ENCODE data around the gene EP400. TPM values are rescaled to one million over a fixed set of nuclear protein-coding genes. Genes with fewer than 3 reads are reported as not detected.

Gene EP400
- total and polyA plus RNA-seq, 8 donors: 33.5 to 49.9 (median 41.4) TPM

GRCh38 chr12:132026061-132026795, 76.5 kb downstream of the EP400 start:
- Histone ChIP-seq H3K27me3 (no peaks in the 10 kb centered on the region), H3K36me3 (peaks cover 3 to 98% of the 10 kb centered on the region in 2 donors), H3K4me3 (no peak overlapping the region), H3K4me1 (no peaks in the 10 kb centered on the region), H3K27ac (no peak overlapping the region), H3K9me3 (no peaks in the 10 kb centered on the region)
- intact Hi-C loops (cut with DNase I): no loop called here
- no peak for ATAC-seq
- DNase-seq: no peak
- TF ChIP-seq, protein P1, sequence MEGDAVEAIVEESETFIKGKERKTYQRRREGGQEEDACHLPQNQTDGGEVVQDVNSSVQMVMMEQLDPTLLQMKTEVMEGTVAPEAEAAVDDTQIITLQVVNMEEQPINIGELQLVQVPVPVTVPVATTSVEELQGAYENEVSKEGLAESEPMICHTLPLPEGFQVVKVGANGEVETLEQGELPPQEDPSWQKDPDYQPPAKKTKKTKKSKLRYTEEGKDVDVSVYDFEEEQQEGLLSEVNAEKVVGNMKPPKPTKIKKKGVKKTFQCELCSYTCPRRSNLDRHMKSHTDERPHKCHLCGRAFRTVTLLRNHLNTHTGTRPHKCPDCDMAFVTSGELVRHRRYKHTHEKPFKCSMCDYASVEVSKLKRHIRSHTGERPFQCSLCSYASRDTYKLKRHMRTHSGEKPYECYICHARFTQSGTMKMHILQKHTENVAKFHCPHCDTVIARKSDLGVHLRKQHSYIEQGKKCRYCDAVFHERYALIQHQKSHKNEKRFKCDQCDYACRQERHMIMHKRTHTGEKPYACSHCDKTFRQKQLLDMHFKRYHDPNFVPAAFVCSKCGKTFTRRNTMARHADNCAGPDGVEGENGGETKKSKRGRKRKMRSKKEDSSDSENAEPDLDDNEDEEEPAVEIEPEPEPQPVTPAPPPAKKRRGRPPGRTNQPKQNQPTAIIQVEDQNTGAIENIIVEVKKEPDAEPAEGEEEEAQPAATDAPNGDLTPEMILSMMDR (IDR thresholded peaks at IDR 0.05): no peak

DNA sequence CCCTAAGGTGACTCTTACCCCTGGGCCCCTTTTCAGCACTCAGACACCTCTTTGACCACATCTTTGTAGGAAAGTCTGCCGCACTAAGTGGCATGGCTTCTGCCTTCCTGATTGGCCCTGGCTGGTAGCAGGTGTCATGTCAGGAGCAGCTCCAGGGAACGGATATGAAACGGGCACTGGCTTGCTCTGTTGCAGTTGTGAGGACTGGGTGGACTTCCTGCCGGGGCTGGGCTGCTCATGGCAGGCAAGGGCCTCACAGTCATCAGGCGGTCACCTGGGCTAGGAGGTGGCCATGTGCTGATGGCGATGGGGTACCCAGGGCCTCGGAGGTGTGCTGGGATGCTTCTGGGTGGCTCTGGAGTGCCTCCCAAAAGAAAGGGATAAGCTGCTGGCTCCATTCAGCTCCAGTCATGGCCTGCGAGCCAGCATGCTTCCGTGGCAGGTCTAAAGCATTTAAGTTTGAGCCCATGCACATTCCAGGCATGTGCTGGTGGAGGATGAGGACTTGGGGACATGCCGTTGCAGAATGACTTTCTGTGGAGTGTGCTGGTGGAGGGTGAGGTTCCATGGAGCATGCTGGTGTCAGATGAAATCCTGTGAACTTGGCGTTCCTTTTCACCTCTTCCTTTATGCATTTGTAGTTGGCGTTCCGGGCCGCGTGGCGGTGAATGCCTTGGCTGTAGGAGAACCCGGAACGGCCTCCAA, 77.2 kb downstream of the EP400 start:
- Histone ChIP-seq H3K36me3 (peaks cover 1 to 98% of the 10 kb centered on the region in 2 donors), H3K4me3 (no peak overlapping the region), H3K27me3 (no peaks in the 10 kb centered on the region), H3K4me1 (no peaks in the 10 kb centered on the region), H3K9me3 (no peaks in the 10 kb centered on the region), H3K27ac (no peak overlapping the region)
- TF ChIP-seq, protein P1 (IDR thresholded peaks at IDR 0.05): no peak
- DNase-seq (no peak), ATAC-seq (no peak)
- intact Hi-C loops (cut with DNase I): no loop called here

GRCh38 chr12:132027636-132028035, 77.9 kb downstream of the EP400 start:
- no peak for ATAC-seq
- intact Hi-C loops (cut with DNase I): no loop called here
- Histone ChIP-seq H3K36me3 (peaks cover 0 to 100% of the 10 kb centered on the region in 2 donors), H3K9me3 (no peaks in the 10 kb centered on the region), H3K4me3 (no peak overlapping the region), H3K4me1 (no peaks in the 10 kb centered on the region), H3K27me3 (no peaks in the 10 kb centered on the region), H3K27ac (no peak overlapping the region)
- no peak for DNase-seq
- TF ChIP-seq, protein P1 (IDR thresholded peaks at IDR 0.05): no peak

GRCh38 chr12:132028111-132028510, 78.4 kb downstream of the EP400 start:
- no peak for DNase-seq
- peaks cover 0 to 100% of the 10 kb centered on the region in 2 donors for H3K36me3 ChIP-seq
- no peak overlapping the region for H3K27ac ChIP-seq
- H3K9me3 ChIP-seq: no peaks in the 10 kb centered on the region
- H3K27me3 ChIP-seq: no peaks in the 10 kb centered on the region
- H3K4me3 ChIP-seq: no peak overlapping the region
- intact Hi-C loops (cut with DNase I): no loop called here
- ATAC-seq: no peak
- no peaks in the 10 kb centered on the region for H3K4me1 ChIP-seq
- TF ChIP-seq, protein P1 (IDR thresholded peaks at IDR 0.05): no peak

DNA sequence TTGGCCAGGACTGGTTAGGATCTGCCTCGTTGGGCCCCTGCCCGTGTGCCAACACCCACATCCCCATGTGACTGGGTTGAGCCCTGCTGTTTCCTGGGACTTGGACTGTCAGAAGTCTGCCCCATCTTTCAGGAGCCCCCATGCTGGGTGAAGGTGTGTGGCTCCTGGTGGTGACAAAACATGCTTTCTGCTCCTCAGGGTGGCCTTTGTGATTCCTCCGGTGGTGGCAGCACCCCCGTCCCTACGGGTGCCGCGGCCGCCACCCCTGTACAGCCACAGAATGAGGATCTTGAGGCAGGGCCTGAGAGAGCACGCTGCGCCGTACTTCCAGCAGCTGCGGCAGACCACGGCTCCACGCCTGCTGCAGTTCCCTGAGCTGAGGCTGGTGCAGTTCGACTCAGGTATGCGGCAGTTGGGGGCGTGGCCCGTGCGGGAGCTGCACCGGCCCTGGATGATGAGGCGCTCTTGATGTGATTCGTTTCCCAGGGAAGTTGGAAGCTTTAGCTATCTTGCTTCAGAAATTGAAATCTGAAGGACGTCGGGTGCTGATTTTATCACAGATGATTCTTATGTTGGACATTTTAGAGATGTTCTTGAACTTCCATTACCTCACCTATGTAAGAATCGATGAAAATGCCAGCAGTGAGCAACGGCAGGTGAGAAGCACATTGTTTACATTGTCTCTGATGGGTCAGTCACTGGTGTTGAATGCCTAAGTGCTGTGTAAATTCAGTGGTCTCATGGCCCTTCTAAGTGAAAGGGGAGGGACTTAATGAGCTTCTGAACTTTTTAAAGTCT, 80.0 kb downstream of the EP400 start:
- DNase-seq: no peak
- H3K4me3 ChIP-seq: no peak overlapping the region
- no peaks in the 10 kb centered on the region for H3K9me3 ChIP-seq
- intact Hi-C loops (cut with DNase I): no loop called here
- TF ChIP-seq, protein P1 (IDR thresholded peaks at IDR 0.05): no peak
- no peak for ATAC-seq
- no peaks in the 10 kb centered on the region for H3K4me1 ChIP-seq
- peaks cover 0 to 100% of the 10 kb centered on the region in 2 donors for H3K36me3 ChIP-seq
- no peaks in the 10 kb centered on the region for H3K27me3 ChIP-seq
- H3K27ac ChIP-seq: no peak overlapping the region
